ENCODE measurements around the gene DYNC1I1.

GRCh38 chr7:95904099-95904498, 131.7 kb downstream of the DYNC1I1 start:
- TF ChIP-seq CTCF (conservative IDR thresholded peaks at IDR 0.05 in 1 of 2, IDR thresholded peaks at IDR 0.05 in 1 of 2; ENCODE audit: low read depth in 1 of 2, low read length in 2 of 2): no peak
- TF ChIP-seq EZH2 (IDR thresholded peaks at IDR 0.05; ENCODE audit: low read length, missing control alignments): no peak

Data from fibroblast of lung (primary cell).